NB4 (cell line): ENCODE data around the gene TOMM6.
A peak's percentile ranks its signal among the peaks of the same experiment; 100 is the strongest.

ENCODE experiments used
- DNase-seq: peaks from one replicate; pipeline ENCODE4 v3.0.0; 2010; ENCODE audit warnings: low read depth
- H3K4me3 ChIP-seq: one replicate; pipeline ENCODE4 v1.5.1; 2011; ENCODE audit warnings: mild to moderate bottlenecking, low read depth, low read length, moderate library complexity
- CTCF ChIP-seq: IDR thresholded peaks from one replicate; pipeline ENCODE4 v1.5.1; 2012; ENCODE audit warnings: low read depth, low read length
- MAX ChIP-seq: IDR thresholded peaks from 2 replicates; pipeline ENCODE4 v1.6.1; 2011; ENCODE audit warnings: low read depth, low read length
- MYC ChIP-seq: IDR thresholded peaks from 2 replicates; pipeline ENCODE4 v1.6.1; 2011; ENCODE audit warnings: low read depth, low read length
- POLR2A ChIP-seq: IDR thresholded peaks from 2 replicates; pipeline ENCODE4 v1.6.1; 2011; ENCODE audit warnings: mild to moderate bottlenecking; ENCODE audit not compliant: insufficient read length; ENCODE audit errors: extremely low read depth

The TOMM6 gene

GRCh38 chr6:41781366-41781730 is 6.1 kb upstream of the TOMM6 start:
- TF ChIP-seq CTCF (no peak), POLR2A (no peak), MAX (no peak), MYC (no peak)
- H3K4me3 ChIP-seq: peak overlapping the region; percentile 37
- no peak for DNase-seq

- DNase-seq: no peak
- TF ChIP-seq POLR2A (no peak), MAX (no peak), CTCF (no peak), MYC (no peak)
- no peak overlapping the region for H3K4me3 ChIP-seq
Measured at GRCh38 chr6:41783106-41783780, 4.3 kb upstream of the TOMM6 start.

- H3K4me3 ChIP-seq: no peak overlapping the region
- DNase-seq: peak; percentile 42
- no peak for TF ChIP-seq POLR2A
- TF ChIP-seq CTCF: no peak
- no peak for TF ChIP-seq MAX
- no peak for TF ChIP-seq MYC
Measured at GRCh38 chr6:41784581-41785171, 2.8 kb upstream of the TOMM6 start.

GRCh38 chr6:41785254-41785653 is 2.2 kb upstream of the TOMM6 start:
- DNase-seq: no peak
- TF ChIP-seq MAX (no peak), CTCF (no peak), MYC (no peak), POLR2A (no peak)
- no peak overlapping the region for H3K4me3 ChIP-seq

GRCh38 chr6:41785689-41786450 is 1.6 kb upstream of the TOMM6 start:
- no peak for TF ChIP-seq POLR2A
- no peak for TF ChIP-seq MYC
- no peak for TF ChIP-seq CTCF
- TF ChIP-seq MAX: no peak
- no peak for DNase-seq
- peak overlapping the region; percentile 48 for H3K4me3 ChIP-seq
